H9 (cell line): ENCODE measurements around the gene OTX2. TPM values are rescaled to one million over a fixed set of nuclear protein-coding genes. Genes with fewer than 3 reads are reported as not detected.
A peak's percentile ranks its signal among the peaks of the same experiment; 100 is the strongest.

Experiments used
- DNase-seq: peaks from one replicate; pipeline ENCODE4 v3.0.0-alpha.2; 2017
- H2AFZ ChIP-seq: one replicate; pipeline ENCODE4 v1.6.1; 2013; ENCODE audit warnings: mild to moderate bottlenecking, low read length, control low read depth, moderate library complexity
- H2AK5ac ChIP-seq: 2 replicates; pipeline ENCODE4 v1.6.1; 2013; ENCODE audit warnings: low read length, control low read depth, mixed read lengths; ENCODE audit not compliant: insufficient read length
- H2BK120ac ChIP-seq: one replicate; pipeline ENCODE4 v1.6.1; 2013; ENCODE audit warnings: low read depth, mild to moderate bottlenecking, low read length, control low read depth, inconsistent platforms; ENCODE audit not compliant: poor library complexity, severe bottlenecking
- H2BK12ac ChIP-seq: 2 replicates; pipeline ENCODE4 v1.6.1; 2013; ENCODE audit warnings: low read length, control low read depth, mixed read lengths, low read depth; ENCODE audit not compliant: insufficient read length
- H2BK15ac ChIP-seq: 2 replicates; pipeline ENCODE4 v1.6.1; 2013; ENCODE audit warnings: low read depth, low read length, control low read depth
- H2BK20ac ChIP-seq: one replicate; pipeline ENCODE4 v1.6.1; 2013; ENCODE audit warnings: low read depth, mild to moderate bottlenecking, low read length, control low read depth, inconsistent platforms; ENCODE audit not compliant: poor library complexity, severe bottlenecking
- H2BK5ac ChIP-seq: 2 replicates; pipeline ENCODE4 v1.6.1; 2013; ENCODE audit warnings: low read length, control low read depth, mixed read lengths; ENCODE audit not compliant: insufficient read length
- H3K14ac ChIP-seq: 2 replicates; pipeline ENCODE4 v1.6.1; 2013; ENCODE audit warnings: low read length, control low read depth; ENCODE audit not compliant: insufficient read depth
- H3K18ac ChIP-seq: 2 replicates; pipeline ENCODE4 v1.6.1; 2013; ENCODE audit warnings: low read depth, mild to moderate bottlenecking, mixed read lengths, low read length, control low read depth; ENCODE audit not compliant: insufficient read length
- H3K23ac ChIP-seq: 2 replicates; pipeline ENCODE4 v1.6.1; 2013; ENCODE audit warnings: low read length, control low read depth, mixed read lengths, low read depth; ENCODE audit not compliant: insufficient read length
- H3K23me2 ChIP-seq: 2 replicates; pipeline ENCODE4 v1.6.1; 2013; ENCODE audit warnings: low read depth, mild to moderate bottlenecking, mixed read lengths, low read length, control low read depth; ENCODE audit not compliant: insufficient read length, poor library complexity, severe bottlenecking
- H3K27ac ChIP-seq: 2 replicates; pipeline ENCODE4 v1.5.1; 2013; ENCODE audit warnings: low read length, control low read depth, mixed read lengths, low read depth; ENCODE audit not compliant: insufficient read length
- H3K27me3 ChIP-seq: 2 replicates; pipeline ENCODE4 v1.6.1; 2013; ENCODE audit warnings: low read length, control low read depth, inconsistent platforms; ENCODE audit not compliant: insufficient read depth
- H3K4ac ChIP-seq: 2 replicates; pipeline ENCODE4 v1.6.1; 2013; ENCODE audit warnings: low read depth, mild to moderate bottlenecking, control low read depth, inconsistent platforms, low read length, moderate library complexity
- H3K4me1 ChIP-seq: 2 replicates; pipeline ENCODE4 v1.6.1; 2013; ENCODE audit warnings: low read length, control low read depth, inconsistent platforms; ENCODE audit not compliant: insufficient read depth
- H3K4me2 ChIP-seq: 2 replicates; pipeline ENCODE4 v1.6.1; 2013; ENCODE audit warnings: low read length, control low read depth, mixed read lengths; ENCODE audit not compliant: insufficient read length, insufficient read depth
- H3K56ac ChIP-seq: 2 replicates; pipeline ENCODE4 v1.6.1; 2013; ENCODE audit warnings: low read depth, mild to moderate bottlenecking, mixed read lengths, low read length, control low read depth; ENCODE audit not compliant: insufficient read length
- H3K79me1 ChIP-seq: 2 replicates; pipeline ENCODE4 v1.6.1; 2013; ENCODE audit warnings: low read depth, mild to moderate bottlenecking, moderate library complexity, low read length, control low read depth, inconsistent platforms; ENCODE audit not compliant: insufficient read depth, poor library complexity, severe bottlenecking
- H3K79me2 ChIP-seq: 2 replicates; pipeline ENCODE4 v1.6.1; 2013; ENCODE audit warnings: low read length, control low read depth, inconsistent platforms; ENCODE audit not compliant: insufficient read depth
- H3K9ac ChIP-seq: 2 replicates; pipeline ENCODE4 v1.6.1; 2013; ENCODE audit warnings: low read length, control low read depth, mixed read lengths; ENCODE audit not compliant: insufficient read length; ENCODE audit errors: extremely low read depth
- H3K9me3 ChIP-seq: one replicate; pipeline ENCODE4 v1.6.1; 2013; ENCODE audit warnings: low read depth, low read length, inconsistent platforms; ENCODE audit not compliant: control insufficient read depth
- H3T11ph ChIP-seq: one replicate; pipeline ENCODE4 v1.6.1; 2013; ENCODE audit warnings: mild to moderate bottlenecking, low read length, control low read depth, inconsistent platforms
- H4K20me1 ChIP-seq: one replicate; pipeline ENCODE4 v1.6.1; 2013; ENCODE audit not compliant: control insufficient read depth, insufficient read length, insufficient read depth
- H4K5ac ChIP-seq: 2 replicates; pipeline ENCODE4 v1.6.1; 2013; ENCODE audit warnings: low read depth, mild to moderate bottlenecking, mixed read lengths, low read length, control low read depth; ENCODE audit not compliant: insufficient read length
- H4K8ac ChIP-seq: replicated peaks from 2 replicates; pipeline ENCODE4 v1.6.1; 2013; ENCODE audit warnings: low read length, control low read depth, mixed read lengths, low read depth; ENCODE audit not compliant: insufficient read length
- H4K91ac ChIP-seq: 2 replicates; pipeline ENCODE4 v1.6.1; 2013; ENCODE audit warnings: low read depth, mild to moderate bottlenecking, moderate library complexity, mixed read lengths, low read length, control low read depth; ENCODE audit not compliant: insufficient read length
- H3K27ac Mint-ChIP-seq, 3 experiments: 2 replicates in 2 of 3; 3 replicates in 1 of 3; pipeline ENCODE4 v1.8.0; 2020 to 2021; ENCODE audit warnings: mixed read lengths in 3 of 3, mild to moderate bottlenecking in 1 of 3, moderate library complexity in 1 of 3
- H3K27me3 Mint-ChIP-seq: 2 replicates; pipeline ENCODE4 v1.8.0; 2021; ENCODE audit warnings: low read depth, mild to moderate bottlenecking, moderate library complexity, mixed read lengths
- H3K36me3 Mint-ChIP-seq, 3 experiments: 2 replicates in 2 of 3; 3 replicates in 1 of 3; pipeline ENCODE4 v1.8.0; 2020 to 2021; ENCODE audit warnings: low read depth in 3 of 3, mixed read lengths in 3 of 3; ENCODE audit not compliant: insufficient read depth in 1 of 3
- H3K4me1 Mint-ChIP-seq, 2 experiments: 2 replicates each; pipeline ENCODE4 v1.8.0; 2020; ENCODE audit warnings: mixed read lengths in 2 of 2
- H3K4me3 Mint-ChIP-seq, 2 experiments: 2 replicates in 1 of 2; 3 replicates in 1 of 2; pipeline ENCODE4 v1.8.0; 2020 to 2021; ENCODE audit warnings: mild to moderate bottlenecking in 2 of 2, mixed read lengths in 2 of 2, moderate library complexity in 1 of 2
- H3K9me3 Mint-ChIP-seq, 2 experiments: 2 replicates in 1 of 2; 3 replicates in 1 of 2; pipeline ENCODE4 v1.8.0; 2020; ENCODE audit warnings: mild to moderate bottlenecking in 2 of 2, mixed read lengths in 2 of 2, moderate library complexity in 1 of 2
- CTCF ChIP-seq: fragments of 200-600 bp; sonication (generic); conservative IDR thresholded peaks from 3 replicates; pipeline ENCODE4 v1.8.0; 2021; ENCODE audit warnings: antibody characterized with exemption, mild to moderate bottlenecking
- WGBS: extraction: QIAGEN DNeasy Blood & Tissue Kit; methylation state at CpG from one replicate; pipeline ENCODE4 v1.1.7; 2013; ENCODE audit warnings: missing lambda C conversion rate, low lambda C conversion rate, mixed read lengths; ENCODE audit not compliant: insufficient read length; ENCODE audit errors: extremely low coverage; 5-methylcytosine and 5-hydroxymethylcytosine counted together
- total RNA-seq: library from RNA; stranded (reverse); gene quantifications from 2 replicates; pipeline ENCODE4 v1.2.1, GENCODE V29; 2021

Gene OTX2
- total RNA-seq, 1 experiment from 2014 or later, result 193 TPM

- H3K9me3 ChIP-seq, result no peaks in the 10 kb centered on the region
- no peak overlapping the region for H3K56ac ChIP-seq
- Mint-ChIP-seq H3K27ac (no peak overlapping the region), H3K27me3 (peaks cover 96% of the 10 kb centered on the region), H3K9me3 (peaks cover 0 to 3% of the 10 kb centered on the region in 2 experiments; a peak in 1 of 5 replicates), H3K4me3 (peak overlapping the region; percentile 21 to 78), H3K4me1 (peaks cover 70 to 73% of the 10 kb centered on the region in 2 experiments), H3K36me3 (peaks cover 0 to 15% (median 2%) of the 10 kb centered on the region in 3 experiments; a peak in 4 of 7 replicates)
- H2AFZ ChIP-seq, result no peak overlapping the region
- no peak overlapping the region for H2BK5ac ChIP-seq
- no peak overlapping the region for H4K91ac ChIP-seq
- no peak overlapping the region for H3K23ac ChIP-seq
- no peak overlapping the region for H2AK5ac ChIP-seq
- no peak overlapping the region for H3T11ph ChIP-seq
- peaks cover 78% of the 10 kb centered on the region for H3K27me3 ChIP-seq
- H4K20me1 ChIP-seq, result no peaks in the 10 kb centered on the region
- WGBS, result no CpG with 5 or more reads among the region's 3 CpGs
- H3K79me1 ChIP-seq, result no peaks in the 10 kb centered on the region
- no peak overlapping the region for H2BK120ac ChIP-seq
- H2BK12ac ChIP-seq, result no peak overlapping the region
- H3K9ac ChIP-seq, result no peak overlapping the region
- no peak overlapping the region for H3K18ac ChIP-seq
- H3K4ac ChIP-seq, result no peak overlapping the region
- no peak overlapping the region for H4K5ac ChIP-seq
- H3K14ac ChIP-seq, result no peak overlapping the region
- peaks cover 51% of the 10 kb centered on the region for H3K23me2 ChIP-seq
- H3K79me2 ChIP-seq, result no peaks in the 10 kb centered on the region
- H3K4me2 ChIP-seq, result no peak overlapping the region
- H3K27ac ChIP-seq, result no peak overlapping the region
- peaks cover 9% of the 10 kb centered on the region for H3K4me1 ChIP-seq
- no peak overlapping the region for H2BK15ac ChIP-seq
- TF ChIP-seq CTCF, result no peak
- H4K8ac ChIP-seq, result no peak overlapping the region
- H2BK20ac ChIP-seq, result no peak overlapping the region
- DNase-seq, result no peak
Observed at GRCh38 chr14:56813143-56813551, 2.9 kb upstream of the OTX2 start.
